Vagina (tissue), 2 donors: ENCODE measurements around the gene FIBCD1. TPM values are rescaled to one million over a fixed set of nuclear protein-coding genes. Genes with fewer than 3 reads are reported as not detected.

Experiments
- DNase-seq, 2 donors: peaks; one replicate each; pipeline ENCODE4 v3.0.0-alpha.2; 2017; ENCODE audit errors: extremely low spot score in 2 of 2
- H3K27ac ChIP-seq: fragments of 200-600 bp; sonication (generic); one replicate; pipeline ENCODE4 v1.5.1; 2019
- H3K27me3 ChIP-seq: fragments of 200-600 bp; sonication (generic); one replicate; pipeline ENCODE4 v1.5.1; 2019
- H3K36me3 ChIP-seq, 2 donors: fragments of 200-600 bp; sonication (generic); one replicate each; pipeline ENCODE4 v1.5.1; 2017 to 2019
- H3K4me1 ChIP-seq: fragments of 200-600 bp; sonication (generic); one replicate; pipeline ENCODE4 v1.5.1; 2019
- H3K4me3 ChIP-seq, 2 donors: fragments of 200-600 bp; sonication (generic); 1 replicate in 1 of 2; 2 replicates in 1 of 2; pipeline ENCODE4 v1.5.1; 2016 to 2019
- H3K9me3 ChIP-seq: fragments of 200-600 bp; sonication (generic); one replicate; pipeline ENCODE4 v1.5.1; 2019
- POLR2A ChIP-seq, 2 donors: fragments of 450-650 bp; IDR thresholded peaks; one replicate each; pipeline ENCODE4 v1.6.1; 2017; ENCODE audit warnings: antibody characterized with exemption in 2 of 2, mild to moderate bottlenecking in 2 of 2, moderate library complexity in 2 of 2
- POLR2AphosphoS5 ChIP-seq, 2 donors: sonication (generic); formaldehyde crosslinking; IDR thresholded peaks; one replicate each; pipeline ENCODE4 v1.9.0; 2017; ENCODE audit warnings: antibody characterized with exemption in 2 of 2, mild to moderate bottlenecking in 2 of 2, low read depth in 1 of 2; ENCODE audit not compliant: insufficient read depth in 1 of 2
- intact Hi-C: fragments of 100-400 bp; cut with DNase I; formaldehyde crosslinking; loops from one replicate; pipeline ENCODE4 v1.15.1; 2023
- total RNA-seq: library from RNA; depleted of rRNA; stranded (reverse); fragments of >200 nt; gene quantifications from one replicate; pipeline ENCODE4 v1.2.3, GENCODE V29; 2016
- TF ChIP-seq, protein P1 (sequence below), 3 experiments: fragments of 450-650 bp in 2 of 3; fragments of 200-600 bp in 1 of 3; sonication (generic) in 1 of 3; IDR thresholded peaks; one replicate each; pipeline ENCODE4 v1.5.1; 2017 to 2019; ENCODE audit warnings: antibody characterized with exemption in 3 of 3, mild to moderate bottlenecking in 2 of 3, moderate library complexity in 2 of 3

FIBCD1 gene
- total RNA-seq, 1 donor from 2014 or later: not detected

- TF ChIP-seq, protein P1, sequence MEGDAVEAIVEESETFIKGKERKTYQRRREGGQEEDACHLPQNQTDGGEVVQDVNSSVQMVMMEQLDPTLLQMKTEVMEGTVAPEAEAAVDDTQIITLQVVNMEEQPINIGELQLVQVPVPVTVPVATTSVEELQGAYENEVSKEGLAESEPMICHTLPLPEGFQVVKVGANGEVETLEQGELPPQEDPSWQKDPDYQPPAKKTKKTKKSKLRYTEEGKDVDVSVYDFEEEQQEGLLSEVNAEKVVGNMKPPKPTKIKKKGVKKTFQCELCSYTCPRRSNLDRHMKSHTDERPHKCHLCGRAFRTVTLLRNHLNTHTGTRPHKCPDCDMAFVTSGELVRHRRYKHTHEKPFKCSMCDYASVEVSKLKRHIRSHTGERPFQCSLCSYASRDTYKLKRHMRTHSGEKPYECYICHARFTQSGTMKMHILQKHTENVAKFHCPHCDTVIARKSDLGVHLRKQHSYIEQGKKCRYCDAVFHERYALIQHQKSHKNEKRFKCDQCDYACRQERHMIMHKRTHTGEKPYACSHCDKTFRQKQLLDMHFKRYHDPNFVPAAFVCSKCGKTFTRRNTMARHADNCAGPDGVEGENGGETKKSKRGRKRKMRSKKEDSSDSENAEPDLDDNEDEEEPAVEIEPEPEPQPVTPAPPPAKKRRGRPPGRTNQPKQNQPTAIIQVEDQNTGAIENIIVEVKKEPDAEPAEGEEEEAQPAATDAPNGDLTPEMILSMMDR (IDR thresholded peaks at IDR 0.05): no peak
- TF ChIP-seq POLR2AphosphoS5 (IDR thresholded peaks at IDR 0.05; ENCODE audit: insufficient read depth in 1 of 2, low read depth in 1 of 2) (no peak), POLR2A (IDR thresholded peaks at IDR 0.05) (no peak)
- H3K36me3 ChIP-seq: no peaks in the 10 kb centered on the region
- no peaks in the 10 kb centered on the region for H3K9me3 ChIP-seq
- no peaks in the 10 kb centered on the region for H3K4me1 ChIP-seq
- H3K27me3 ChIP-seq: no peaks in the 10 kb centered on the region
- no peak overlapping the region for H3K4me3 ChIP-seq
- no peak for DNase-seq
- H3K27ac ChIP-seq: no peak overlapping the region
- intact Hi-C loops: no loop called here
These were observed 35.6 kb upstream of the FIBCD1 start for GRCh38 chr9:130974697-130975096.

- Histone ChIP-seq H3K9me3 (no peaks in the 10 kb centered on the region), H3K36me3 (no peaks in the 10 kb centered on the region), H3K27me3 (no peaks in the 10 kb centered on the region), H3K27ac (no peak overlapping the region), H3K4me3 (no peak overlapping the region), H3K4me1 (no peaks in the 10 kb centered on the region)
- TF ChIP-seq POLR2A (IDR thresholded peaks at IDR 0.05) (no peak), POLR2AphosphoS5 (IDR thresholded peaks at IDR 0.05; ENCODE audit: insufficient read depth in 1 of 2, low read depth in 1 of 2) (no peak)
- TF ChIP-seq, protein P1 (IDR thresholded peaks at IDR 0.05): no peak
- no peak for DNase-seq
- intact Hi-C loops: no loop called here
These were observed 34.7 kb upstream of the FIBCD1 start for GRCh38 chr9:130973686-130974281.

DNA sequence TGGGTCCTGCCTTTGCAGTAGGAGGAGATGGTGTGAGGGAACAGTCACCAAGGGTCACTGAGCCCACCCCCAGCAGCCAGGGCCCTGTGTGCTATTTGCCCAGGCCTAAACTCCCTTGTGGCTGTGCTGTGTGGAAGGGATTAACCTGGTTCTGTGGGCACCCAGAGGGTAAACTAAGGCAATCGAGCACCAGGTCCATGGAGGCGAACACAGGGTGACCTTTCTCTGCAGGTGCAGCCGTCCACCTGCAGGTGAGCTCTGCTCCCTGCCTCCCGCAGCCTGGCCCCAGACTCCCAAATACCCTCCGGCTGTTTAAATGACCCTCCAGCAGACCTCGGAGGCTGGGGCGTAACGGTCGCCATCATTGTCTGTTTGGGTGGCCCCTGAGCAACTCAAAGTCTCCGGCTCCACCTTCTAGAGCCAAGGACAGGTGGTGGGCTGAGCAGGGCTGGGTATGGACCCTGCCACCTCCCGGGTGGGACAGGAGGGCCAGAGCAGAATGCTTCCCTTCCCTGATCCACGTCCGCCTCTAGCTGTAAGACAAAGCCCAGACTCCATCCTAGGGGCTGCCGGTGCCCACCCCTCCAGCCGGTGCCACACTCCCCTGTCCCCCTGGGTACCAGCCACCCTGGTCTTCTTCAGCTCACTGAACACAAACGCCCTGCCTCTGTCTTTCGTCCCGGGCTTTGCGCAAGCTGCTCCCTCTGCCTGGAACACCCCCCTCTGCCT lies 34.1 kb upstream of the FIBCD1 start:
- no peak for DNase-seq
- Histone ChIP-seq H3K36me3 (no peaks in the 10 kb centered on the region), H3K4me3 (no peak overlapping the region), H3K27me3 (no peaks in the 10 kb centered on the region), H3K27ac (no peak overlapping the region), H3K4me1 (no peaks in the 10 kb centered on the region), H3K9me3 (no peaks in the 10 kb centered on the region)
- intact Hi-C loops: no loop called here
- TF ChIP-seq POLR2AphosphoS5 (IDR thresholded peaks at IDR 0.05; ENCODE audit: insufficient read depth in 1 of 2, low read depth in 1 of 2) (no peak), POLR2A (IDR thresholded peaks at IDR 0.05) (no peak)
- TF ChIP-seq, protein P1 (IDR thresholded peaks at IDR 0.05): no peak

GRCh38 chr9:130972277-130972956 lies 33.4 kb upstream of the FIBCD1 start:
- H3K36me3 ChIP-seq: no peaks in the 10 kb centered on the region
- H3K27ac ChIP-seq: no peak overlapping the region
- no peaks in the 10 kb centered on the region for H3K27me3 ChIP-seq
- DNase-seq: no peak
- TF ChIP-seq, protein P1 (IDR thresholded peaks at IDR 0.05): no peak
- TF ChIP-seq POLR2AphosphoS5 (IDR thresholded peaks at IDR 0.05; ENCODE audit: insufficient read depth in 1 of 2, low read depth in 1 of 2) (no peak), POLR2A (IDR thresholded peaks at IDR 0.05) (no peak)
- intact Hi-C loops: no loop called here
- H3K4me3 ChIP-seq: no peak overlapping the region
- no peaks in the 10 kb centered on the region for H3K4me1 ChIP-seq
- H3K9me3 ChIP-seq: no peaks in the 10 kb centered on the region
